Astrocyte of the spinal cord (primary cell): ENCODE data around the gene UNC45A.
"Not testable (repeated sequence)": the region's sequence is repeated elsewhere in the genome, so short reads cannot be mapped to it uniquely, and the experiment has no call there.

Experiments used
- DNase-seq: peaks from one replicate; pipeline ENCODE4 v3.0.0; 2011; ENCODE audit warnings: low read depth, low spot score
- H3K4me3 ChIP-seq: 2 replicates; pipeline ENCODE4 v1.5.1; 2011; ENCODE audit warnings: low read depth, mild to moderate bottlenecking, low read length, moderate library complexity
- in situ Hi-C: cut with HindIII; loops from 2 replicates; pipeline ENCODE4 v1.10.0; 2017; ENCODE audit warnings: low sequenced_read_pairs
- TF ChIP-seq, protein P1 (sequence below): IDR thresholded peaks from 2 replicates; pipeline ENCODE4 v1.5.1; 2012; ENCODE audit warnings: low read depth, mild to moderate bottlenecking, low read length, inconsistent platforms

The UNC45A gene

GRCh38 chr15:90895571-90896117 is 39.4 kb upstream of the UNC45A start:
- H3K4me3 ChIP-seq = no peak overlapping the region
- in situ Hi-C loops = no loop called here
- TF ChIP-seq, protein P1, sequence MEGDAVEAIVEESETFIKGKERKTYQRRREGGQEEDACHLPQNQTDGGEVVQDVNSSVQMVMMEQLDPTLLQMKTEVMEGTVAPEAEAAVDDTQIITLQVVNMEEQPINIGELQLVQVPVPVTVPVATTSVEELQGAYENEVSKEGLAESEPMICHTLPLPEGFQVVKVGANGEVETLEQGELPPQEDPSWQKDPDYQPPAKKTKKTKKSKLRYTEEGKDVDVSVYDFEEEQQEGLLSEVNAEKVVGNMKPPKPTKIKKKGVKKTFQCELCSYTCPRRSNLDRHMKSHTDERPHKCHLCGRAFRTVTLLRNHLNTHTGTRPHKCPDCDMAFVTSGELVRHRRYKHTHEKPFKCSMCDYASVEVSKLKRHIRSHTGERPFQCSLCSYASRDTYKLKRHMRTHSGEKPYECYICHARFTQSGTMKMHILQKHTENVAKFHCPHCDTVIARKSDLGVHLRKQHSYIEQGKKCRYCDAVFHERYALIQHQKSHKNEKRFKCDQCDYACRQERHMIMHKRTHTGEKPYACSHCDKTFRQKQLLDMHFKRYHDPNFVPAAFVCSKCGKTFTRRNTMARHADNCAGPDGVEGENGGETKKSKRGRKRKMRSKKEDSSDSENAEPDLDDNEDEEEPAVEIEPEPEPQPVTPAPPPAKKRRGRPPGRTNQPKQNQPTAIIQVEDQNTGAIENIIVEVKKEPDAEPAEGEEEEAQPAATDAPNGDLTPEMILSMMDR = peak; percentile 1
- DNase-seq = no peak

DNA sequence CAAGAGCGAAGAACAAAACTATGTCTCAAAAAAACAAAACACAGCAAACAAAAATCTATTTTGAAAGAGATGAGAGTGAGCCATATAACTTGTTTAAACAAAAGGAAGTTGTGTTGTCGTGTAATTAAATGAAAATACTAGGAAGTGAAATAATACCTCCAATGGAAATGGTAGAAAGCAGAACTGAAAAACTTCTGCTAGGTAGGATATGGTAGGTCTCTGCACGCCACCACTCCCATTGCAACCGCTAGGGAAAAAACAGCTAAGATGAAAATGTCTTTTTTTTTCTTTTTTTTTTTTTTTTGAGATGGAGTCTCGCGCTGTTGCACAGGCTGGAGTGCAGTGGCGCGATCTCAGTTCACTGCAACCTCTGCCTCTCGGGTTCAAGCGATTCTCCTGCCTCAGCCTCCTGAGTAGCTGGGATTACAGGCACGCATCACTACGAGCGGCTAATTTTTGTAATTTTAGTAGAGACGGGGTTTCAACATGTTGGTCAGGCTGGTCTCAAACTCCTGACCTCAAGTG is 37.9 kb upstream of the UNC45A start:
- H3K4me3 ChIP-seq, in situ Hi-C loops, DNase-seq: not testable (repeated sequence)

DNA sequence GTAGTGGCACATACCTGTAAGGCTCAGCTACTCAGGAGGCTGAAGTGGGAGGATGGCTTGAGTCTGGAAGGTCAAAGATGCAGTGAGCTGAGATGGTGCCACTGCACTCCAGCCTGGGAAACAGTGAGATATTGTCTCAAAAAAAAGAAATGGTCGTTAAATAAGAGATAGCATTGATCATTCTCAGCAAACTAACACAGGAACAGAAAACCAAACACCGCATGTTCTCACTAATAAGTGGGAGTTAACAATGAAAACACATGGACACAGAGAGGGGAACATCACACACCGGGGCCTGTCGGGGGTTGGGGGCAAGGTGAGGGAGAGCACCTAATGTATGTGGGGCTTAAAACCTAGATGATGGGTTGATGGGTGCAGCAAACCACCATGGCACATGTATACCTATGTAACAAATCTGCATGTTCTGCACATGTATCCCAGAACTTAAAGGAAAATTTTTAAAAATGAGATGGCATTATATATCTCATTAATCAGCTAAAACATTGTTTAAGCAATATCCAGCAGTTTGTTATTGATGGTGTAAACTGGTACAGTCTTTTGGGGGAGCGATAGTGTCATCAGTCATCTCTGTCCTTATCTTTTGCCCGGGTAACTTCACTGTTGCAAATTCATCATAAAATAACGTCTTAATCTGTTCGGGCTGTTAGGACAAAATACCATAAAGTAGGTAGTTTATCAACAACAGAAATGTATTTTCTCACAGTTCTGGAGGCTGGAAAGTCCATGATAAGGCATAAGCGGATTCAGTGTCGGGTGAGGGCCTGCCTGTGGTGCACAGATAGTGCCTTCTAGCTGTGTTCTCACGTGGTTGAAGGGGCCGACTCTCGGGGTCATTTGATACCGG is 33.7 kb upstream of the UNC45A start:
- TF ChIP-seq, protein P1 = no peak
- peak overlapping the region; percentile 65 for H3K4me3 ChIP-seq
- in situ Hi-C loops = no loop called here
- DNase-seq = no peak

GRCh38 chr15:90902040-90902839 is 32.8 kb upstream of the UNC45A start:
- DNase-seq = peak; percentile 75
- in situ Hi-C loops = no loop called here
- TF ChIP-seq, protein P1 = peak; percentile 86
- H3K4me3 ChIP-seq = peak overlapping the region; percentile 66

GRCh38 chr15:90902840-90903732 is 32.0 kb upstream of the UNC45A start, which contains the start of gene MAN2A2:
TSS of gene MAN2A2 (plus strand) at chr15:90903302. CDS start at chr15:90904208, 906 bp downstream.
- in situ Hi-C loops = no loop called here
- TF ChIP-seq, protein P1 = no peak
- peak; percentile 32 for DNase-seq
- peak within 1 kb of the TSS; percentile 66 for H3K4me3 ChIP-seq

- no peak for DNase-seq
- in situ Hi-C loops = no loop called here
- H3K4me3 ChIP-seq = peak overlapping the region; percentile 66
- TF ChIP-seq, protein P1 = no peak
These were observed 31.1 kb upstream of the UNC45A start for GRCh38 chr15:90903733-90904536.
